ENCODE measurements around the gene CMTM5. TPM values are rescaled to one million over a fixed set of nuclear protein-coding genes. Genes with fewer than 3 reads are reported as not detected.

The CMTM5 gene
- polyA plus RNA-seq, 1 of the 3 experiments (the other 2 are of a cell fraction): 0.13 TPM

DNA sequence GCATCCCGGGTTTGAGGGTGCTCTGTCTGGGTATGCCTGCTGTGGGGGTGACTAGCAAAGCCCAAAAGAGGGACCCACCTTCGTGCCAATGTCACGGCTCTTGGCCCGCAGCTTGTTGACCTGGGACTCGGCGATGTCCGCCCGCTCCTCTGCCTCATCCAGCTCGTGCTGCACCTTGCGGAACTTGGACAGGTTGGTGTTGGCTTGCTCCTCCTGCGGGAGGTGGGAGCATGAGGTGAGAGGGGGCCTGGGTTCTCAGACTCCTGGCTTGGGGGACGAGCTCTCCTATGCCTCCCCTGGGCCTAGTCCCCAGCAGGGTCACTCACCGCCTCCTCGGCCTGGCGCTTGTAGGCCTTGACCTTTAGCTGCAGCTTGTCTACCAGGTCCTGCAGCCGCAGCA is 36.8 kb downstream of the CMTM5 start:
- Histone ChIP-seq H3K4me1 (ENCODE audit: control insufficient read depth in 1 of 2, insufficient read depth in 2 of 2, low read depth in 1 of 2, low read length in 1 of 2) (peaks cover 0 to 9% of the 10 kb centered on the region in 2 experiments; a peak in 1 of 4 replicates), H3K36me3 (replicated peaks in 1 of 2; ENCODE audit: control insufficient read depth in 1 of 2, insufficient read depth in 2 of 2, low read length in 1 of 2) (no peaks in the 10 kb centered on the region), H3K79me2 (ENCODE audit: insufficient read depth) (no peaks in the 10 kb centered on the region), H3K9me3 (no peaks in the 10 kb centered on the region), H3F3A (replicated peaks; ENCODE audit: insufficient read depth) (no peaks in the 10 kb centered on the region), H3K27me3 (ENCODE audit: insufficient read depth) (peaks cover 26% of the 10 kb centered on the region), H3K9ac (no peak overlapping the region), H4K20me1 (ENCODE audit: insufficient read depth) (no peaks in the 10 kb centered on the region), H3K9me2 (no peaks in the 10 kb centered on the region), H2AFZ (ENCODE audit: low read depth) (no peak overlapping the region), H3K4me2 (no peak overlapping the region), H3K4me3 (ENCODE audit: low read depth in 2 of 2, low read length in 1 of 2) (no peak overlapping the region), H3K27ac (ENCODE audit: low read depth in 2 of 2, low read length in 1 of 2) (no peak overlapping the region)
- TF ChIP-seq POLR2AphosphoS5 (IDR thresholded peaks at IDR 0.05; ENCODE audit: low read depth, low read length) (no peak), GATA2 (CRISPR knock-in tag; IDR thresholded peaks at IDR 0.05) (no peak), RCOR1 (IDR thresholded peaks at IDR 0.05; ENCODE audit: low read length) (no peak), NFIC (IDR thresholded peaks at IDR 0.05; ENCODE audit: borderline replicate concordance) (no peak), MXI1 (IDR thresholded peaks at IDR 0.05; ENCODE audit: low read depth, low read length) (no peak), CHD2 (IDR thresholded peaks at IDR 0.05; ENCODE audit: low read length, partially characterized antibody) (no peak), SMC3 (IDR thresholded peaks at IDR 0.05; ENCODE audit: low read depth, low read length) (no peak), IRF3 (IDR thresholded peaks at IDR 0.05; ENCODE audit: low read depth, low read length) (no peak), GABPA (IDR thresholded peaks at IDR 0.05; ENCODE audit: low read depth) (no peak), TEAD4 (IDR thresholded peaks at IDR 0.05; ENCODE audit: borderline replicate concordance, insufficient read depth) (no peak)
- TF ChIP-seq, protein P1, sequence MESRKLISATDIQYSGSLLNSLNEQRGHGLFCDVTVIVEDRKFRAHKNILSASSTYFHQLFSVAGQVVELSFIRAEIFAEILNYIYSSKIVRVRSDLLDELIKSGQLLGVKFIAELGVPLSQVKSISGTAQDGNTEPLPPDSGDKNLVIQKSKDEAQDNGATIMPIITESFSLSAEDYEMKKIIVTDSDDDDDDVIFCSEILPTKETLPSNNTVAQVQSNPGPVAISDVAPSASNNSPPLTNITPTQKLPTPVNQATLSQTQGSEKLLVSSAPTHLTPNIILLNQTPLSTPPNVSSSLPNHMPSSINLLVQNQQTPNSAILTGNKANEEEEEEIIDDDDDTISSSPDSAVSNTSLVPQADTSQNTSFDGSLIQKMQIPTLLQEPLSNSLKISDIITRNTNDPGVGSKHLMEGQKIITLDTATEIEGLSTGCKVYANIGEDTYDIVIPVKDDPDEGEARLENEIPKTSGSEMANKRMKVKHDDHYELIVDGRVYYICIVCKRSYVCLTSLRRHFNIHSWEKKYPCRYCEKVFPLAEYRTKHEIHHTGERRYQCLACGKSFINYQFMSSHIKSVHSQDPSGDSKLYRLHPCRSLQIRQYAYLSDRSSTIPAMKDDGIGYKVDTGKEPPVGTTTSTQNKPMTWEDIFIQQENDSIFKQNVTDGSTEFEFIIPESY (IDR thresholded peaks at IDR 0.05; ENCODE audit: borderline replicate concordance, low read depth): no peak
- POLR2A ChIA-PET: no interaction called here
- 66% methylated on average over 10 of the region's 16 CpGs for WGBS (ENCODE audit: low lambda C conversion rate)
- DNase-seq: no peak
- CTCF ChIA-PET: no interaction called here

DNA sequence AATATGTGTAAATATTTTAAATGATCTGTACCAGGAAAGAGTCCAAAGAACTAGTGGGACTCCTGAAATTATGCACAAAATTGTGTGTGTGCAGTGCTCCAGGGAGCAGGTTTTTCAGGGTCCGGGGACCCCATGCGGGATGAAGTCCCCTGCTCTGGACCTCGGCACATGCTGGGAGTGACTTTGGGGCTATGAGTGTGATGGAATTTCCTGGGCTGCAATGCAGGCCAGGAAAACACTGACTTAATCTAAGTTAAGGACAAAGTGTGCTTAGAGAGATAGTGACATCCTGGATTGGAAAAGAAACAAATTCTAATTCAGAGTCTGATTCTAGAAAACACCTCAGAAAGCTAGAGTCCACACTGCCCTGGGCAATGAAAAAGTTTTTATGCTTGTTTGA is 37.4 kb downstream of the CMTM5 start:
- Histone ChIP-seq H3K36me3 (replicated peaks in 1 of 2; ENCODE audit: control insufficient read depth in 1 of 2, insufficient read depth in 2 of 2, low read length in 1 of 2) (no peaks in the 10 kb centered on the region), H3K27ac (ENCODE audit: low read depth in 2 of 2, low read length in 1 of 2) (no peak overlapping the region), H3K4me1 (ENCODE audit: control insufficient read depth in 1 of 2, insufficient read depth in 2 of 2, low read depth in 1 of 2, low read length in 1 of 2) (peaks cover 0 to 8% of the 10 kb centered on the region in 2 experiments; a peak in 1 of 4 replicates), H4K20me1 (ENCODE audit: insufficient read depth) (no peaks in the 10 kb centered on the region), H3K9me3 (no peaks in the 10 kb centered on the region), H3K4me3 (ENCODE audit: low read depth in 2 of 2, low read length in 1 of 2) (no peak overlapping the region), H3K79me2 (ENCODE audit: insufficient read depth) (no peaks in the 10 kb centered on the region), H3K4me2 (no peak overlapping the region), H3K9ac (no peak overlapping the region), H3K9me2 (no peaks in the 10 kb centered on the region), H3K27me3 (ENCODE audit: insufficient read depth) (peaks cover 22% of the 10 kb centered on the region), H2AFZ (ENCODE audit: low read depth) (no peak overlapping the region), H3F3A (replicated peaks; ENCODE audit: insufficient read depth) (no peaks in the 10 kb centered on the region)
- ChIA-PET POLR2A (no interaction called here), CTCF (no interaction called here)
- 38% methylated on average over 3 of the region's 3 CpGs for WGBS (ENCODE audit: low lambda C conversion rate)
- DNase-seq: no peak
- no peak for TF ChIP-seq GATA2 (CRISPR knock-in tag; IDR thresholded peaks at IDR 0.05)
- no peak for TF ChIP-seq IRF3 (IDR thresholded peaks at IDR 0.05; ENCODE audit: low read depth, low read length)
- TF ChIP-seq YY1 (IDR thresholded peaks at IDR 0.05; ENCODE audit: low read depth): no peak
- no peak for TF ChIP-seq MXI1 (IDR thresholded peaks at IDR 0.05; ENCODE audit: low read depth, low read length)
- TF ChIP-seq NFIC (IDR thresholded peaks at IDR 0.05; ENCODE audit: borderline replicate concordance): no peak
- no peak for TF ChIP-seq ELF1 (IDR thresholded peaks at IDR 0.05)
- no peak for TF ChIP-seq USF1 (IDR thresholded peaks at IDR 0.05; ENCODE audit: borderline replicate concordance, low read depth)
- TF ChIP-seq, protein P1 (IDR thresholded peaks at IDR 0.05; ENCODE audit: borderline replicate concordance, low read depth): no peak
- TF ChIP-seq EZH2phosphoT487 (IDR thresholded peaks at IDR 0.05; ENCODE audit: borderline replicate concordance, low read depth): no peak
- no peak for TF ChIP-seq FOSL2 (IDR thresholded peaks at IDR 0.05; ENCODE audit: borderline replicate concordance, low read depth)
- no peak for TF ChIP-seq FOXM1 (IDR thresholded peaks at IDR 0.05; ENCODE audit: low read depth)
- TF ChIP-seq MEF2A (IDR thresholded peaks at IDR 0.05; ENCODE audit: borderline replicate concordance, low read depth): no peak
- no peak for TF ChIP-seq RXRA (IDR thresholded peaks at IDR 0.05; ENCODE audit: borderline replicate concordance, low read depth)
- TF ChIP-seq FOXJ3 (CRISPR knock-in tag; IDR thresholded peaks at IDR 0.05): no peak
- no peak for TF ChIP-seq EP300 (IDR thresholded peaks at IDR 0.05; ENCODE audit: borderline replicate concordance in 1 of 2, low read depth in 1 of 2, low read length in 1 of 2)
